GM18499 (cell line): ENCODE measurements around the gene PASK.

Experiments used
- ATAC-seq: cut with Tn5 transposase; IDR thresholded peaks from one replicate; pipeline ENCODE4 v1.9.1; 2021; ENCODE audit warnings: moderate number of reproducible peaks; ENCODE audit not compliant: insufficient read depth, unreplicated experiment

The PASK gene

DNA sequence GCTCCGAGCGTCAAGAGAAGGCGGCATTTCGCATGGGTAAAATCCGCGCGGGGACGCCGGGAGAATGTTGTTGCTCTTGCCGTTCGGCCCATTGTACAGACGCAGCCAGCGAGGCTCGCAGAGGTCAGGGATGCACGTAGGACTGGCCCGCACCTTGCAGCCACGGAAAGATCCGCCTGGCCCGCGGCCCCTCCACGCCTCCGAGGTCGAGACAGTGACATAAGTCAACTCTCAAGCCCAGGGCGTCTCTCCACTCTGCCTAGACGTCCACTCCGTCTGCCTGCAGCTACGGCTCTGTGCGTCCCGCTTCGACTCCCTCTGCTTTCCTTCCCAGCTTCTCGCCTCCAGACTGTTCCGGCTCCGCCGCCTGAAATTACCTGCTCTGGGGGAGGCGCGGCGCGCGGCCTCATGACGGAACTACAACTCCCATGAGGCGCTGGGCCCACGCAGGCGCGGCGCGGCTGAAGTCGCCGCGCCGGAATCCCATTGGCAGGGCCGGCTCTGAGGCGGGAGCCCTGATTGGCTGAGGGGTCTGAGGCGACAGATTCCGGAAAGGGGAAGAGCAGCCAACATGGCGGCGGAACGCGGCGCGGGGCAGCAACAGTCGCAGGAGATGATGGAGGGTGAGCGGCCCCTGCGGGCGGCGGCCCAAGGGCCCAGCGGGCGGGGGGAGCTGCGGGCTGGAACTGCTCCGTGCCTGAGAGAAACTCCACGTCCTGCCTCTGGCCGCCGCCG, 820 bp upstream of the PASK start, which contains the start of gene PPP1R7:
TSS of gene PPP1R7 (plus strand) at position 543 of the 735 bp plus-strand sequence. CDS start at position 572, 29 bp downstream.
- ATAC-seq, result peak; percentile 48

DNA sequence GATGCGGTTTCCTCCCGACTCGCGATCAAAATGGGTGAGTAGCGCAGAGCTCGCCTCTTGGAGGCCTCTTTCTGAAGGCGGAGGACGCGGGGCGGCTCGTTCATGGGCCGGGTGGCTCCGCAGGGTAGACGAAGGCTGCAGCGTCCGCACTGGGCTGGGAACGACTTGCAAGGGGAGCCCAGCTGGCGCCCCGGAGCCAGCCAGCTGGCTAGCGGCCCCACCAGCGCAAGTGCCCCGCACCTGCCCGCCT, 328 bp upstream of the PASK start:
- no peak for ATAC-seq

DNA sequence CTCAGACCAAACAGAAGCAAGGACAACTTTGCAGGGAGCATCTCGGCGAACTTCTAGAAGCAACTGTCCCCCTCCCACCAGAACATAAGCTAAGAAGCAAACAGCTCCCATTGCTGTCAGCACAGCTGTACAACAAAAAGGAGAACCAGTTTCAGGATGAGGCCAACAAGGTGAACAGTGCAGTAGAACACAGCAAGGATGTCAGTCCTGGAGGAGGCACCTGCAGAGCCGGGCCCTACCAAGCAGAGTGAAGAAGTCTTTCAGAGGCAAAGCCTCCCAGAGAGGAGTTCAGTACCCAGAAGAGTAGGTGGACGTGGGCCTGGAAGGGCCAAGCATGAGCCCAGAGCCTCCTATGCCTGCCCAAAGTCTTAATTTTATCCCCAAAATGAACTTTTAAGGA, 1.0 kb downstream of the PASK start:
- ATAC-seq, result no peak

- ATAC-seq, result no peak
These were observed 1.9 kb downstream of the PASK start for GRCh38 chr2:241147336-241147735.

DNA sequence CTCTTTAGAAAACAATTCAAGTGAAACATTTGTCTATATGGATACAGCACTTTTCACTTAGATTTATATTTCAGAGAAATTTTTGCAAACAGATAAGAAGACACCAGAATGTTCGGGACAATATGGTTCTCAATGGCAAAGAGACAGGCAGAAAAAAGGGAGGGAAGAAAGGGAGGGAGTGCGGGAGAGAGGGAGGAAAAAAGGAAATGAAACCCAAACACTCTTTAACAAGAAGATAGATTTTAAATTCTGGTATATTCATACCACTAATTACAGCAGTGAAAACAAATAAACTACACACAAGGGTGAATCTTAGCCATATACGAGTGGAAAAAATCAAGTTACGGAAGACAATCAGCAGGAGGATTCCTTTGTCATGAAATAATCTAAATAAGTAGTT, 3.0 kb downstream of the PASK start:
- no peak for ATAC-seq

GRCh38 chr2:241142593-241142992, 6.7 kb downstream of the PASK start:
- ATAC-seq, result no peak

DNA sequence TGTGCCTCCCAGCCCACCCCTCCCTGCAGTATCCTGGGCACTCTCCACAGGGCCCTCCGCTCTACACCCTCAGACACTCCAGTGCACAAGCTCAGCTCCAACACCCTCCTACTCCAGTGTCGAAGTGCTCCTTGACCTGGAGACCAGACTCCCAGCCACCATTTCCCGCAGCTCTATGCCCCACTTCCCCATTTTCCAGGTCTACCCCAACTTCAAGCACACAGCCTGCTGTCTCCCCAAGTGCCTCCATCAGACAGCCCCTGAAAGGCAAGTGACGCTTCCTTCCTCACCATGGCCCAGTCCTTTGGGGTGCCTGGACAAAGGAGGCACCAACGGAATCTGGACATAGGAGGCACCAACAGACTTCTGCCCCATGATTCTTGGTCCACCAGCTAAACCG, 7.2 kb downstream of the PASK start:
- ATAC-seq, result no peak

- no peak for ATAC-seq
These were observed 8.0 kb downstream of the PASK start for GRCh38 chr2:241141214-241141770.

GRCh38 chr2:241140445-241140840, 8.8 kb downstream of the PASK start:
- ATAC-seq, result no peak

DNA sequence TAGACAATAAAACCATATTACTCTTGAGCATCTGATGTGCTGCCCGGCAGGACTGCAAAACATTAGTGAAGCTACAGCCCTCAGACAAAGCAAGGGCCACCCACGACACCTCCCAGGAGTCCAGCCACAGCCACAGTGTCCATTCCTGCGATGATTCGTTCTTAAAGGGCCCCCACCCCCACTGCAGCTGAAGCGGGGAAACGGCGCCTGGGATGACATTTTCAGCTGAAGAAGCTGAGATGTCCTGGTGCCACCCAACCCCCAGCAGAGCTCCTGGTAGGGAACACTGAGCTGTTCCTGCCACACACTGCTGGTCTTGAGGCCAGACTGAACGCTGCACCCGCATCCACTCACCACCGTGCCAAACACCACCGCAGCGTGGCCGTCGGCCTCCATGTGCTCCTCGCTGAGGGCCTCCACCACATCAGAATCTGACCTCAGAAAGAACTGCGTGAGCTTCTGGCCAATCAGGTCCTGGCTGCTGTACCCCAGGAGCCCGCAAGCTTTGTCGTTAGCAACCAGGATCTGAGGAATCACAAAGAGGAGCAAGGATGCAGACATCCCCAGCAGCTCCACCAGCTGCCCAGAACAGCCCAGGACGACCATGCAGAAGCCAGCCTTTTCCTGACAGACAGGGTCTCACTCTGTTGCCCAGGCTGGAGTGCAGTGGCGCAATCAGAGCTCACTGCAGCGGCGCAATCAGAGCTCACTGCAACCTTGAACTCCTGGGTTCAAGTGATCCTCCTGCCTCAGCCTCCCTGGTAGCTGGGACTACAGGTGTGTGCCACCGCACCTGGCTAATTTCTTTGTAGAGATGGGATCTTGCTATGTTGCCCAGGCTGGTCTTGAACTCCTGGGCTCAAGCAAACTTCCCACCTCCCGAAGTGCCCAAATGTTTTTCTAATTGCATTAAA, 9.5 kb downstream of the PASK start:
- no peak for ATAC-seq

GRCh38 chr2:241138471-241138870, 10.8 kb downstream of the PASK start:
- no peak for ATAC-seq

GRCh38 chr2:241137276-241138190, 11.7 kb downstream of the PASK start:
- no peak for ATAC-seq

DNA sequence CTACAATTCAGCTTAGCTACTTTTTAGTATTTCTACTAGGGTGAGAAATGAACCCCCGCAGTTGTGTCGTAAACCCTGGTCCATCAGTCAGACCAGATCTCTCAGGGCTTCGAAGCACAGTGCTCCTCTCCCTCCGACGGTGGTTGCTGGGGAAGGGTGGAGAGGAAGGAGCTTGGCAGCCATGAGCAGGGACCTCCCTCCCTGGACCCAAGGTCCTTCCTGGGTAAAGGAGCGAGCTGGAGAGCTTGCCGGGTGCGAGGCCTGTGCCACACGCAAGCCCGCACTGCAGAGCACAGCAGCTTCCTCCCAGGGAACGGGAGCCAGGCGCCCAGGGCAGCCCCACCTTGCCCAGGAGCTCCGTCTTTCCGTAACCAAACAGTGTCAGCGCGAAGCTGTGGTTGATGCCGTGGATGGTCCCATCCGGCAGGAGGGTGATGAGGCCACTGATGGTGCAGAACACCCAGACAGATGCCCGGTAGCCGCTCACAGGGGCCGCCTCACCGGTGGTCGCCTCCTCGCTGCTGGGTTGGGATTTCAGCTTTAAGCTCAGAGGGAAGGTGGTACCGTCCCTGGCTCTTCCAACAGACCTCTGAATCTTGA, 12.5 kb downstream of the PASK start:
- no peak for ATAC-seq

DNA sequence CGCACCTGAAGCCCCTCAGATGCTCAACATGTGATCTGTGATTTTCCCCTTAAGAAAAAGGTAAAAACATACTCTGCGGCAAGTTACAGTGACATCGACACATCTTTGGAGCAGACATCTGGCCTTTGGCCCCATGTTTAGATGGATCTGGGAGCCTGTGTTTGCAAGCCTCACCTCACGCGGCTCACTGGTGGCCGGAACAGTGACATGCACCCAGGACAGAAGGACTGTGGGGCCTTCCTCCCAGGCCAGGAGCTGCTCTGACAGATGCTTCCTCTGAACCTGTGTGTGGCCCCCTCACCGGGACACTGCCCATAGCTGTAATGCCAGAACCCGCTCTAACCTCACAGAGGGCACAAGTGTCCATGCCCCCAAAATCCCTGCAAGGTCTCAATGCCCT, 13.1 kb downstream of the PASK start:
- ATAC-seq, result no peak

DNA sequence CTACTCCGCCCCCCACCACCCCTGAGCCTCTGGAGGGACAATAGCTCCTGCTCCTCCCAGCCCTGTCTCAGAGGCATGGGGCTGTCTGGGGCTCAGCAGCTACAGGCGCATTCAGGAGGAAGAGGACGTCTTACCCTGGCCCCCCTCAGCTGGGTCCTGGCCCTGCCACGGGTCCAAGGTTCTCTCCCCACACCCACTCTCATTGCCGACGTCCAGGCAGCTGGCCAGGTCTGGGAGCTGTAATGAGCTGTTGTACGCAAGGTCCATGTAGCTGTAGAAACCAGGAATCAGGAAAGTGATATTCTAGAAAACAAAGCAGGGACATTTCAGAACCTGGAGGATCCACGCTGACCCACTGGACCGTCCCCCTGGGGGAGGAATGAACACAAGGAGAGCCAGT, 13.5 kb downstream of the PASK start:
- ATAC-seq, result no peak

DNA sequence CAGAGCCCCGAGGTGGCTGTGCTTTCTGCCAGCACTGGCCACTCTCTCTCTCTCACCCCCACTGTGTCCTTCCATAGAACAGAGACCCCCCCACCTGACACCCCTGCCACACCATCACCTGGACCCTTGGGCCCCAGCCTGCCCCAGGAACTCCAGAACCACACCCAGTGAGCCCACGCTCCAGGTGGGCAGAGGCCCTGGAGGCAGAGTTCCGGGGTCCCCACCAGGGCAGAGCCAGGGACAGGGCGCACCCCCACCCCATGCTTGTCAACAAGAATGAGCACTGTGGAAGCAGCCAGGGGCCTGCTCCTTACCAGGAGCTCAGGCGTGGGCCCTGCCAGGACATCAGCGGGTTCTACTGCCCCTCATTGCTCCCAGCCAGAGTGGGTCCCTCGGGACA, 14.6 kb downstream of the PASK start:
- ATAC-seq, result no peak

DNA sequence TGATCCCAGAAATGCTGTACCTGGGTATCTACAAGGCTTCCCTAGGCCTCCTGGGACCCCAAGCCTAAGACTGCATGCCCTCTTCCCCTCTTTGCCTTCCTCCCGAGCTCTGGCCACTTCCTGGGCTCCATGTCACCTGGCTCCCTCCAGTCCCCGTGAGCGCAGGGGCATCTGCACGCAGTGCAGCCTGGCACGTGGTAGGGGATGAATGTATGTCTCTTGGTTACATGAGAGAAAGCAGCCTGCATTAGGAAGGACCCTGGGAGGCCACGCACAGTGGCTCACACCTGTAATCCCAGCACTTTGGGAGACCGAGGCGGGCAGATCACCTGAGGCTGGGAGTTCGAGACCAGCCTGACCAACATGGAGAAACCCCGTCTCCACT, 15.8 kb downstream of the PASK start:
- no peak for ATAC-seq

DNA sequence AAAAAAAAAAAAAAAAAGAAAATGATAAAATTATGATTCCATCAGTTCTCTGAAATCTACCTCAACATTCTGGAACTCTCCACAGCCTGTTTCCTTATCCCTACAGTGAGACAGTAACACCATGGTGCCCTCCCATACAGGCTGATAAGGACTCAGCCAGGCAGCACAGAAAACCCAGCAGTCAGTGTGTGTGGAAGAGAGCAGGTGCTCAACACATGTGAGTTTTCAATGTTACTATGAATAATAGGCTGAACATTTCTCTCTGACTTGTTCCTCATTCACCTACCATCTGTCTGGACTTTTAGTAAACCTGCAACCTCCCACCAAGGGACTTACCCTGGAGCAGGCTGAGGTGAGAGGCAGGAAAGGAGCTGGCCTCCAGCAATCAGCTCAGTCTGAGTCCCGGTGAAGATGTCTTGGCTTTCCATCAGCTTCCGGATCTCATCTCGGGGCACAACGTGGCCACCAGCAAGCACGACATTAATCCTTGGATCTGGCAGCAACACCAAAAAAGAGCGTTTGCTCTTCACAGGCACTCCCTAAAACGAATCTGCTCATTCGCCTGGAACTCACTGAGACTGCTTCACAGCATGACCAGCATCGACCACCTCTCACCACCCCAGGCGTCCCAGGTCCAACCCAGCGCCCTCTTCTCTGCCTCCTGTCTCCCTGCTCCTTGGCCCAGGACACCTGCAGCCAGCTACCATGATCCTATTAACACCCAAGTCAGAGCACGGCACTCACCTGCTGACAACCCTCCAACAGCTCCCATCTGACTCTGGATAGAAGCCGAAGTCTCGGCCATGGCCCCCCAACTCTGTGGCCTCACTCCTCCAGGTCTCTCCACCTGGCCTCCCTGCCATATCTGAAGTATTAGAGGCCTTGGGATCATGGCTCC, 16.5 kb downstream of the PASK start:
- no peak for ATAC-seq

GRCh38 chr2:241131531-241131930, 17.7 kb downstream of the PASK start:
- no peak for ATAC-seq
